HepG2 (cell line): ENCODE measurements around the gene SOAT1. TPM values are rescaled to one million over a fixed set of nuclear protein-coding genes. Genes with fewer than 3 reads are reported as not detected.
A peak's percentile ranks its signal among the peaks of the same experiment; 100 is the strongest.

Source experiments
- CCDC6 ChIP-seq: sonication (generic); formaldehyde crosslinking; IDR thresholded peaks from 2 replicates; pipeline ENCODE4 v1.8.1; 2022; ENCODE audit warnings: mild to moderate bottlenecking, missing genetic modification reagents, moderate library complexity
- DMAP1 ChIP-seq: IDR thresholded peaks from 2 replicates; pipeline ENCODE4 v1.6.1; 2016
- HNRNPUL1 ChIP-seq: fragments of 200-400 bp; formaldehyde crosslinking; IDR thresholded peaks from 2 replicates; pipeline ENCODE4 v1.6.1; 2017; ENCODE audit warnings: low read depth, mild to moderate bottlenecking, low read length, moderate library complexity
- KAT8 ChIP-seq: IDR thresholded peaks from 2 replicates; pipeline ENCODE4 v1.6.1; 2016; ENCODE audit warnings: missing genetic modification reagents, missing compliant biosample characterization
- KDM4B ChIP-seq: sonication (generic); formaldehyde crosslinking; IDR thresholded peaks from 2 replicates; pipeline ENCODE4 v1.4.0; 2020; ENCODE audit warnings: missing genetic modification reagents
- KDM5B ChIP-seq: sonication (generic); formaldehyde crosslinking; IDR thresholded peaks from 2 replicates; pipeline ENCODE4 v1.4.0; 2020; ENCODE audit warnings: missing genetic modification reagents, mild to moderate bottlenecking, borderline replicate concordance
- KLF12 ChIP-seq: sonication (generic); formaldehyde crosslinking; IDR thresholded peaks from 2 replicates; pipeline ENCODE4 v1.4.0; 2020; ENCODE audit warnings: missing genetic modification reagents, borderline replicate concordance
- SIX1 ChIP-seq: sonication (generic); formaldehyde crosslinking; IDR thresholded peaks from 2 replicates; pipeline ENCODE4 v1.4.0; 2020; ENCODE audit warnings: missing genetic modification reagents, borderline replicate concordance
- SNAPC2 ChIP-seq: sonication (generic); formaldehyde crosslinking; IDR thresholded peaks from 2 replicates; pipeline ENCODE4 v1.8.1; 2022; ENCODE audit warnings: mild to moderate bottlenecking, missing genetic modification reagents
- U2AF2 ChIP-seq: fragments of 200-400 bp; formaldehyde crosslinking; IDR thresholded peaks from 2 replicates; pipeline ENCODE4 v1.6.1; 2017; ENCODE audit warnings: low read depth, mild to moderate bottlenecking, low read length
- ZBTB20 ChIP-seq: sonication (generic); formaldehyde crosslinking; IDR thresholded peaks from 2 replicates; pipeline ENCODE4 v1.8.1; 2023; ENCODE audit warnings: missing genetic modification reagents, low read depth, mild to moderate bottlenecking, borderline replicate concordance
- ZKSCAN8 ChIP-seq: IDR thresholded peaks from 2 replicates; pipeline ENCODE4 v1.6.1; 2016; ENCODE audit warnings: borderline replicate concordance, missing genetic modification reagents, missing compliant biosample characterization
- ZSCAN20 ChIP-seq: sonication (generic); formaldehyde crosslinking; IDR thresholded peaks from 2 replicates; pipeline ENCODE4 v1.4.0; 2020; ENCODE audit warnings: missing genetic modification reagents, mild to moderate bottlenecking, borderline replicate concordance
- ZSCAN9 ChIP-seq: IDR thresholded peaks from 2 replicates; pipeline ENCODE4 v1.6.1; 2016; ENCODE audit warnings: borderline replicate concordance
- polyA plus RNA-seq, 8 experiments: library from polyadenylated mRNA; depleted of rRNA in 3 of 8; stranded (reverse) in 7 of 8; unstranded in 1 of 8; fragments of >200 nt; fragmentation: Illumina TruSeq in 4 of 8; extraction: Trizol in 4 of 8; gene quantifications; 2 replicates each; pipeline versions ENCODE4 v1.2.1 to v1.2.3, GENCODE V29; 2011 to 2016; ENCODE audit warnings: low read depth in 4 of 8, missing spikeins in 1 of 8, mixed read lengths in 1 of 8; ENCODE audit not compliant: insufficient read depth in 1 of 8
- total RNA-seq, 5 experiments: library from RNA; depleted of rRNA; stranded (reverse); fragments of >200 nt; fragmentation: Illumina TruSeq; extraction: Trizol; gene quantifications; 2 replicates each; pipeline ENCODE4 v1.2.3, GENCODE V29; 2016; ENCODE audit warnings: low read depth in 1 of 5
- TF ChIP-seq, protein P1 (sequence below): sonication (generic); formaldehyde crosslinking; IDR thresholded peaks from 2 replicates; pipeline ENCODE4 v1.4.0; 2020; ENCODE audit warnings: missing genetic modification reagents
- TF ChIP-seq, protein P2 (sequence below): fragments of 450-650 bp; IDR thresholded peaks from 2 replicates; pipeline ENCODE4 v1.6.1; 2017; ENCODE audit warnings: mild to moderate bottlenecking
- TF ChIP-seq, protein P3 (sequence below): sonication (generic); formaldehyde crosslinking; IDR thresholded peaks from 2 replicates; pipeline ENCODE4 v1.5.0; 2020; ENCODE audit warnings: mild to moderate bottlenecking, missing genetic modification reagents, borderline replicate concordance
- TF ChIP-seq, protein P4 (sequence below): sonication (generic); formaldehyde crosslinking; IDR thresholded peaks from 2 replicates; pipeline ENCODE4 v1.5.0; 2020; ENCODE audit warnings: mild to moderate bottlenecking, missing genetic modification reagents, moderate library complexity

SOAT1 gene
- total and polyA plus RNA-seq, 2 of the 13 experiments (the other 11 are each of a cell fraction or from before 2014, with no cell fraction given): 22.3 to 52.0 TPM

DNA sequence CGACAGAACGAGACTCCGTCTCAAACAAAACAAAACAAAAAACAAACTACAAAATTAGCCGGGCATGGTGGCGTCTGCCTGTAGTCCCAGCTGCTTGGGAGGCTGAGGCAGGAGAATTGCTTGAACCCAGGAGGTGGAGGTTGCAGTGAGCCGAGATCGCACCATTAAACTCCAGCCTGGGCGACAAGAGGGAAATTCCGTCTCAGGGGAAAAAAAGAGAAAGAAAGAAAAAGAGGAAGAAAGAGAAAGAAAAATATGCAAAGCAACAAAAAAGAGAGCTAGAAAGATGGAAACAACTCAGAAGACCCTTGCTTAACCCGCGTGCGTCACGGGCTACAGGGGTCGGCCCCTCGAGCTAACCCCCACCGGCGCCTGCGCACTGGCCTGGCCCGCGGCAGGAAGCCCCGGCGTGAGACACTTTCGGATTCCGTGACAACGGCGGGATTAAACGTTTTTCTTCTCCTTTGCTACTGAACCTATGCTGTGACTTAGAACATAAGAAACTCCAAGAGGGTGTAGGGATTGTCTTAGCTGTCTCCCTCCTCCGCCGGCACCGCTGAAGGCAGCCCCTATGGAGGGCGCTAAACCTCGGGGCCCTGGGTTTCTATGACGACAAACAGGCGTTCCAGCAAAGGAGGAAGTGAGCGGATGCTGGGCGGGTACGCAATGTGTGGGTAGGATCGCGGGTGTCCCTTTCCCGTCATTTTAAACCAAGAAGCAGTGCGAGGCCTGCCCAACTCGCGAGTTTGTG lies 71.9 kb downstream of the SOAT1 start, which contains the start of gene AXDND1 (continued):
- TF ChIP-seq CCDC6 (CRISPR knock-in tag) (peak; percentile 61; the same call in 1 of the 2 replicates), DMAP1 (CRISPR knock-in tag) (peak; percentile 81; the same call in 1 of the 2 replicates), SIX1 (CRISPR knock-in tag) (0 out of 2 replicates have a peak, but pooled peaks have one; percentile 11), U2AF2 (peak; percentile 58; the same call in 1 of the 2 replicates), KDM5B (CRISPR knock-in tag) (peak; percentile 48; the same call in 1 of the 2 replicates), SNAPC2 (0 out of 2 replicates have a peak, but pooled peaks have one; percentile 41), KLF12 (CRISPR knock-in tag) (0 out of 2 replicates have a peak, but pooled peaks have one; percentile 33), ZBTB20 (no peak), HNRNPUL1 (no peak), ZSCAN20 (CRISPR knock-in tag) (no peak), KAT8 (CRISPR knock-in tag) (peak; percentile 88), ZKSCAN8 (no peak), KDM4B (CRISPR knock-in tag) (0 out of 2 replicates have a peak, but pooled peaks have one; percentile 17), ZSCAN9 (CRISPR knock-in tag) (peak; percentile 47; the same call in 1 of the 2 replicates)
- TF ChIP-seq, protein P1, sequence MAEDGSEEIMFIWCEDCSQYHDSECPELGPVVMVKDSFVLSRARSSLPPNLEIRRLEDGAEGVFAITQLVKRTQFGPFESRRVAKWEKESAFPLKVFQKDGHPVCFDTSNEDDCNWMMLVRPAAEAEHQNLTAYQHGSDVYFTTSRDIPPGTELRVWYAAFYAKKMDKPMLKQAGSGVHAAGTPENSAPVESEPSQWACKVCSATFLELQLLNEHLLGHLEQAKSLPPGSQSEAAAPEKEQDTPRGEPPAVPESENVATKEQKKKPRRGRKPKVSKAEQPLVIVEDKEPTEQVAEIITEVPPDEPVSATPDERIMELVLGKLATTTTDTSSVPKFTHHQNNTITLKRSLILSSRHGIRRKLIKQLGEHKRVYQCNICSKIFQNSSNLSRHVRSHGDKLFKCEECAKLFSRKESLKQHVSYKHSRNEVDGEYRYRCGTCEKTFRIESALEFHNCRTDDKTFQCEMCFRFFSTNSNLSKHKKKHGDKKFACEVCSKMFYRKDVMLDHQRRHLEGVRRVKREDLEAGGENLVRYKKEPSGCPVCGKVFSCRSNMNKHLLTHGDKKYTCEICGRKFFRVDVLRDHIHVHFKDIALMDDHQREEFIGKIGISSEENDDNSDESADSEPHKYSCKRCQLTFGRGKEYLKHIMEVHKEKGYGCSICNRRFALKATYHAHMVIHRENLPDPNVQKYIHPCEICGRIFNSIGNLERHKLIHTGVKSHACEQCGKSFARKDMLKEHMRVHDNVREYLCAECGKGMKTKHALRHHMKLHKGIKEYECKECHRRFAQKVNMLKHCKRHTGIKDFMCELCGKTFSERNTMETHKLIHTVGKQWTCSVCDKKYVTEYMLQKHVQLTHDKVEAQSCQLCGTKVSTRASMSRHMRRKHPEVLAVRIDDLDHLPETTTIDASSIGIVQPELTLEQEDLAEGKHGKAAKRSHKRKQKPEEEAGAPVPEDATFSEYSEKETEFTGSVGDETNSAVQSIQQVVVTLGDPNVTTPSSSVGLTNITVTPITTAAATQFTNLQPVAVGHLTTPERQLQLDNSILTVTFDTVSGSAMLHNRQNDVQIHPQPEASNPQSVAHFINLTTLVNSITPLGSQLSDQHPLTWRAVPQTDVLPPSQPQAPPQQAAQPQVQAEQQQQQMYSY (CRISPR knock-in tag): 0 out of 2 replicates have a peak, but pooled peaks have one; percentile 21
- TF ChIP-seq, protein P2, sequence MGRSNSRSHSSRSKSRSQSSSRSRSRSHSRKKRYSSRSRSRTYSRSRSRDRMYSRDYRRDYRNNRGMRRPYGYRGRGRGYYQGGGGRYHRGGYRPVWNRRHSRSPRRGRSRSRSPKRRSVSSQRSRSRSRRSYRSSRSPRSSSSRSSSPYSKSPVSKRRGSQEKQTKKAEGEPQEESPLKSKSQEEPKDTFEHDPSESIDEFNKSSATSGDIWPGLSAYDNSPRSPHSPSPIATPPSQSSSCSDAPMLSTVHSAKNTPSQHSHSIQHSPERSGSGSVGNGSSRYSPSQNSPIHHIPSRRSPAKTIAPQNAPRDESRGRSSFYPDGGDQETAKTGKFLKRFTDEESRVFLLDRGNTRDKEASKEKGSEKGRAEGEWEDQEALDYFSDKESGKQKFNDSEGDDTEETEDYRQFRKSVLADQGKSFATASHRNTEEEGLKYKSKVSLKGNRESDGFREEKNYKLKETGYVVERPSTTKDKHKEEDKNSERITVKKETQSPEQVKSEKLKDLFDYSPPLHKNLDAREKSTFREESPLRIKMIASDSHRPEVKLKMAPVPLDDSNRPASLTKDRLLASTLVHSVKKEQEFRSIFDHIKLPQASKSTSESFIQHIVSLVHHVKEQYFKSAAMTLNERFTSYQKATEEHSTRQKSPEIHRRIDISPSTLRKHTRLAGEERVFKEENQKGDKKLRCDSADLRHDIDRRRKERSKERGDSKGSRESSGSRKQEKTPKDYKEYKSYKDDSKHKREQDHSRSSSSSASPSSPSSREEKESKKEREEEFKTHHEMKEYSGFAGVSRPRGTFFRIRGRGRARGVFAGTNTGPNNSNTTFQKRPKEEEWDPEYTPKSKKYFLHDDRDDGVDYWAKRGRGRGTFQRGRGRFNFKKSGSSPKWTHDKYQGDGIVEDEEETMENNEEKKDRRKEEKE: no peak
- TF ChIP-seq, protein P3, sequence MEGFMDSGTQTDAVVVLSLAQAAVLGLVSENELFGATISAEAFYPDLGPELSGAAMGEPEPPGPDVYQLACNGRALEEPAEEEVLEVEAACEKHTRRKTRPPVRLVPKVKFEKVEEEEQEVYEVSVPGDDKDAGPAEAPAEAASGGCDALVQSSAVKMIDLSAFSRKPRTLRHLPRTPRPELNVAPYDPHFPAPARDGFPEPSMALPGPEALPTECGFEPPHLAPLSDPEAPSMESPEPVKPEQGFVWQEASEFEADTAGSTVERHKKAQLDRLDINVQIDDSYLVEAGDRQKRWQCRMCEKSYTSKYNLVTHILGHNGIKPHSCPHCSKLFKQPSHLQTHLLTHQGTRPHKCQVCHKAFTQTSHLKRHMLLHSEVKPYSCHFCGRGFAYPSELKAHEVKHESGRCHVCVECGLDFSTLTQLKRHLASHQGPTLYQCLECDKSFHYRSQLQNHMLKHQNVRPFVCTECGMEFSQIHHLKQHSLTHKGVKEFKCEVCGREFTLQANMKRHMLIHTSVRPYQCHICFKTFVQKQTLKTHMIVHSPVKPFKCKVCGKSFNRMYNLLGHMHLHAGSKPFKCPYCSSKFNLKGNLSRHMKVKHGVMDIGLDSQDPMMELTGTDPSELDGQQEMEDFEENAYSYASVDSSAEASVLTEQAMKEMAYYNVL (CRISPR knock-in tag): no peak
- TF ChIP-seq, protein P4, sequence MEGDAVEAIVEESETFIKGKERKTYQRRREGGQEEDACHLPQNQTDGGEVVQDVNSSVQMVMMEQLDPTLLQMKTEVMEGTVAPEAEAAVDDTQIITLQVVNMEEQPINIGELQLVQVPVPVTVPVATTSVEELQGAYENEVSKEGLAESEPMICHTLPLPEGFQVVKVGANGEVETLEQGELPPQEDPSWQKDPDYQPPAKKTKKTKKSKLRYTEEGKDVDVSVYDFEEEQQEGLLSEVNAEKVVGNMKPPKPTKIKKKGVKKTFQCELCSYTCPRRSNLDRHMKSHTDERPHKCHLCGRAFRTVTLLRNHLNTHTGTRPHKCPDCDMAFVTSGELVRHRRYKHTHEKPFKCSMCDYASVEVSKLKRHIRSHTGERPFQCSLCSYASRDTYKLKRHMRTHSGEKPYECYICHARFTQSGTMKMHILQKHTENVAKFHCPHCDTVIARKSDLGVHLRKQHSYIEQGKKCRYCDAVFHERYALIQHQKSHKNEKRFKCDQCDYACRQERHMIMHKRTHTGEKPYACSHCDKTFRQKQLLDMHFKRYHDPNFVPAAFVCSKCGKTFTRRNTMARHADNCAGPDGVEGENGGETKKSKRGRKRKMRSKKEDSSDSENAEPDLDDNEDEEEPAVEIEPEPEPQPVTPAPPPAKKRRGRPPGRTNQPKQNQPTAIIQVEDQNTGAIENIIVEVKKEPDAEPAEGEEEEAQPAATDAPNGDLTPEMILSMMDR (CRISPR knock-in tag): peak; percentile 33; the same call in 1 of the 2 replicates
